ENCODE results near the gene PKN2.

PKN2 gene

GRCh38 chr1:88735382-88735781 lies 51.3 kb downstream of the PKN2 start:
- H3K27me3 ChIP-seq (replicated peaks; ENCODE audit: insufficient read depth, low read length): no peaks in the 10 kb centered on the region
- peaks cover 4% of the 10 kb centered on the region; the same call in 1 of the 2 replicates for H4K20me1 ChIP-seq (ENCODE audit: insufficient read depth, low read length)
- no peak overlapping the region for H3K9ac ChIP-seq (ENCODE audit: low read length)
- no peaks in the 10 kb centered on the region for H3F3A ChIP-seq (ENCODE audit: insufficient read depth, low read length)
- DNase-seq: no peak
- no peak for TF ChIP-seq EZH2 (optimal IDR thresholded peaks at IDR 0.05; ENCODE audit: low read depth, low read length)
- TF ChIP-seq CTCF (IDR thresholded peaks at IDR 0.05; ENCODE audit: low read length): no peak
- no peak for TF ChIP-seq EZH2phosphoT487 (IDR thresholded peaks at IDR 0.05; ENCODE audit: low read length)
- H3K27ac ChIP-seq (ENCODE audit: low read length): no peak overlapping the region
- H3K9me3 ChIP-seq (replicated peaks; ENCODE audit: insufficient read depth, low read length): no peaks in the 10 kb centered on the region
- H3K36me3 ChIP-seq (replicated peaks; ENCODE audit: insufficient read depth, low read length): no peaks in the 10 kb centered on the region
- H3K4me2 ChIP-seq (ENCODE audit: low read depth, low read length): no peak overlapping the region
- H3K4me3 ChIP-seq (ENCODE audit: low read length): no peak overlapping the region
- peaks cover 73% of the 10 kb centered on the region for H3K79me2 ChIP-seq (ENCODE audit: low read length)
- no peaks in the 10 kb centered on the region for H3K9me2 ChIP-seq (replicated peaks; ENCODE audit: insufficient read depth, low read length)
- no peak overlapping the region for H2AFZ ChIP-seq (ENCODE audit: low read length)
- H3K4me1 ChIP-seq (ENCODE audit: low read length): no peaks in the 10 kb centered on the region

GRCh38 chr1:88735909-88736308 lies 51.8 kb downstream of the PKN2 start:
- no peaks in the 10 kb centered on the region for H3K27me3 ChIP-seq (replicated peaks; ENCODE audit: insufficient read depth, low read length)
- H3F3A ChIP-seq (ENCODE audit: insufficient read depth, low read length): no peaks in the 10 kb centered on the region
- no peaks in the 10 kb centered on the region for H3K36me3 ChIP-seq (replicated peaks; ENCODE audit: insufficient read depth, low read length)
- H3K9me3 ChIP-seq (replicated peaks; ENCODE audit: insufficient read depth, low read length): no peaks in the 10 kb centered on the region
- H2AFZ ChIP-seq (ENCODE audit: low read length): no peak overlapping the region
- DNase-seq: no peak
- H3K4me1 ChIP-seq (ENCODE audit: low read length): no peaks in the 10 kb centered on the region
- peaks cover 4% of the 10 kb centered on the region; the same call in 1 of the 2 replicates for H4K20me1 ChIP-seq (ENCODE audit: insufficient read depth, low read length)
- no peak overlapping the region for H3K4me3 ChIP-seq (ENCODE audit: low read length)
- H3K9me2 ChIP-seq (replicated peaks; ENCODE audit: insufficient read depth, low read length): no peaks in the 10 kb centered on the region
- no peak overlapping the region for H3K27ac ChIP-seq (ENCODE audit: low read length)
- no peak overlapping the region for H3K9ac ChIP-seq (ENCODE audit: low read length)
- TF ChIP-seq EZH2phosphoT487 (IDR thresholded peaks at IDR 0.05; ENCODE audit: low read length) (no peak), EZH2 (optimal IDR thresholded peaks at IDR 0.05; ENCODE audit: low read depth, low read length) (no peak), CTCF (IDR thresholded peaks at IDR 0.05; ENCODE audit: low read length) (no peak)
- H3K4me2 ChIP-seq (ENCODE audit: low read depth, low read length): no peak overlapping the region
- peaks cover 73% of the 10 kb centered on the region for H3K79me2 ChIP-seq (ENCODE audit: low read length)

- H3K9ac ChIP-seq (ENCODE audit: low read length): no peak overlapping the region
- H3K4me2 ChIP-seq (ENCODE audit: low read depth, low read length): no peak overlapping the region
- H3K79me2 ChIP-seq (ENCODE audit: low read length): peaks cover 64% of the 10 kb centered on the region
- no peaks in the 10 kb centered on the region for H3K9me2 ChIP-seq (replicated peaks; ENCODE audit: insufficient read depth, low read length)
- H3F3A ChIP-seq (ENCODE audit: insufficient read depth, low read length): no peaks in the 10 kb centered on the region
- no peak overlapping the region for H2AFZ ChIP-seq (ENCODE audit: low read length)
- peak; percentile 72 for TF ChIP-seq CTCF (IDR thresholded peaks at IDR 0.05; ENCODE audit: low read length)
- no peak for TF ChIP-seq EZH2 (optimal IDR thresholded peaks at IDR 0.05; ENCODE audit: low read depth, low read length)
- H3K4me1 ChIP-seq (ENCODE audit: low read length): no peaks in the 10 kb centered on the region
- no peaks in the 10 kb centered on the region for H3K9me3 ChIP-seq (replicated peaks; ENCODE audit: insufficient read depth, low read length)
- H3K36me3 ChIP-seq (replicated peaks; ENCODE audit: insufficient read depth, low read length): no peaks in the 10 kb centered on the region
- H4K20me1 ChIP-seq (ENCODE audit: insufficient read depth, low read length): peaks cover 4% of the 10 kb centered on the region; the same call in 1 of the 2 replicates
- H3K27ac ChIP-seq (ENCODE audit: low read length): no peak overlapping the region
- H3K4me3 ChIP-seq (ENCODE audit: low read length): no peak overlapping the region
- H3K27me3 ChIP-seq (replicated peaks; ENCODE audit: insufficient read depth, low read length): no peaks in the 10 kb centered on the region
- peak; percentile 22 for DNase-seq
Measured at GRCh38 chr1:88736633-88737248, 52.7 kb downstream of the PKN2 start.
